SKM-1 treated with dmso at 0.1 percent for 144 hours (cell line): ENCODE measurements around the gene LTF.

Experiments
- DNase-seq: peaks from one replicate; lab custom pipeline; 2025; ENCODE audit not compliant: unreplicated experiment; lab: John Stamatoyannopoulos, UW

The LTF gene

DNA sequence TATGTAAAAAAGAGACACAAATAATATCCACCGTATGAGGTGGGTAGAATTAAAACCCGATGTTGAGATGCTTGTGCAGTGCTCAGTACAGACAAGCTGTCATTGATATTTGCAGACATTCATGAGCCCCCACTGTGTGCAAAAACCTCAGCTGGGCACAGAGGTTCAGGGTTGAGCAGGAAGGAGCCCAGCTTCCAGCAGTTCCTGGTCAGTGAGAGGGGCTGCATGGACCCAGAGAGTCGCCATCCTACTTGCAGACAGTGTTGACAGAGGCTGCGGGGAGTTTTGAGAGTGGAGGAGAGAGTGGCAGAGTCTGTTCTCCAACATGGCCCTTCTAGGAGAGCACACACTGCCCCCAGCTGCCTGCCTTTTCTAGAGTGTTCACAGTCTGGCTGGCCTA lies 6.1 kb upstream of the LTF start:
- no peak for DNase-seq

DNA sequence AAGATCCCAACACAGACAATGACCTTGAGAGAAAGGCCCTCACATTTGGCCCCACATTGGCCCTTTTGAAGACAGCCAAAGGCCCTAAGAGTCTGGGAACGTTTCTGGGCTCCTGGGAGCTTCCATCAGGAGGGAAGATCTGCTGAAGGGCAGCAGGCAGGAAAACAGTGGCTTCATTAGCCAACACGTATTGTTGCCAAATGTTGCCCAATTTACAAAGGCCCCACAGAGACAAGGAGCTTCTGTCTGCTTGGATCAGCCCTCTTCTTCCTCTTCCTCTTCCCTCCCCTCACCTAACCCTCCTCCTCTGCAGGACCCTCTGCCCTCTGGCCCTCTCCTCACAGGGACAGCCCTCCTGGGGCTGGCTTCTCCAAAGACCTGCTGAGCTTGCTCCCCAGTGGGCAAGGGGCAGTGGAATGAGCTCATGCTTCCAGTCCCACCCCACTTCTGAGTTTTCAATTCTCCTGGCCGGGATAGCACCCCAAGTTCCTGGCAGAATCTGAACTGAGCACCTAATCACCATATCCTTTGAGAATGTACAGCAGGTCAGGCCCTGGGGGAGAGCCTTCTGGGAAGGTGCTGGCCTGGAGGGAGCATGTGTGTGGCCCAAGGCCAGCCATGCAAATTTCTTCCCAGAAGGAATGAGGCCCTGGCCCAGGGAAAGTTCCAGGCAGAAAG lies 5.1 kb upstream of the LTF start:
- DNase-seq: peak; percentile 79

- DNase-seq: no peak
These were observed 4.3 kb upstream of the LTF start for GRCh38 chr3:46468753-46469600.

DNA sequence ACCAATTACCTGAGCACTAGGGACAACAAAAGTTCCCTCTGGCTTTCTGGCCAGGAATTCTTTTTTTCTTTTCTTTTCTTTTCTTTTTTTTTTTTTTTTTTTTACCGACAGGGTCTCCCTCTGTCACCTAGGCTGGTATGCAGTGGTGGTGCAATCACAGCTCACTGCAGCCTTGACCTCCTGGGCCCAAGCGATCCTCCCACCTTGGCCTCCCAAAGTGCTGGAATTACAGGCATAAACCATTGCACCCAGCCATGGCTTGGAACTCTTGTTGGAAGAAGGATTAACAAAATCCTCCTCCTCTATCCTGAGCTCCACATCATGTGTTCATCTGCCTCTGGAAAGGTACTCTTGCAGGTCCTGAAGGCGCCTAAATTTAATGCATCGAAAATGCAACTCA lies 2.9 kb upstream of the LTF start:
- DNase-seq: no peak

- no peak for DNase-seq
These were observed 2.2 kb upstream of the LTF start for GRCh38 chr3:46466871-46467403.

- no peak for DNase-seq
These were observed 1.6 kb upstream of the LTF start for GRCh38 chr3:46466273-46466672.

DNA sequence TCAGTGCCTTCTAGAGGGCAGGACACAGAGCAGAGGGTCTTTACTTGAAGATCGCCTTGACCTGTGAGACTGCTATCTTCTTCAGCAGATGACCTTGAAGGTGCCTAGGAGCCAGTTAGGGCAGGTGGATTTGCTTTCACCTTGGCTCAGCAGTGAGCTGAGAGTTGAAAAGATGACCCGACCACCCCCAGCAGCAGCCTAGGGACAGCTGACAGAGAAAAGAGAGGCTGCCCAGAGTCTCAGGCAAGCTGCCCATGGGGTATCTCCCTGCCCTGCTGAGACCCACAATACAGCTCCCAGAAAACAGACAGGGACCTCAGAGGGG lies 453 bp upstream of the LTF start:
- DNase-seq: no peak

GRCh38 chr3:46463868-46464241 lies 850 bp downstream of the LTF start:
- DNase-seq: no peak

GRCh38 chr3:46463120-46463867 lies 1.4 kb downstream of the LTF start:
- no peak for DNase-seq

GRCh38 chr3:46462511-46462910 lies 2.2 kb downstream of the LTF start:
- DNase-seq: no peak

DNA sequence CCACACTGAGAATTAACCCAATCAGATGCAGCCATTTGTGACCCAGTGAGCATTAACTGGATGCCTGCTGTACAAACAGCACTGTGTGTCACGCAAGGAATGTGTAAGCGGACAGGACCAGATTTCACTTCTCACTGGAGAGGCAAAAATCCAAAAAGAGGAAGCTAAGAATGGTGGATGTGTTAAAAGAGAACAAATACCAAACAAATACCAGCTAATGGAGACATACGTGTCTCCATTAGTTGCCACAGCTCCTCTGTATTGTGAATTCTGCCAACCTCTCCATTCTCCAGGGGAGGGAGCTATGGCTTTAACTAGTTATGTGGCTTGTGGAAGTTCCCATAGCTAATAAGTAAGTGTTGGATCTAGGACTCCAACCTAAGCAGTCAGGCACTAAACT lies 2.6 kb downstream of the LTF start:
- no peak for DNase-seq

- no peak for DNase-seq
These were observed 4.7 kb downstream of the LTF start for GRCh38 chr3:46460051-46460450.

GRCh38 chr3:46456118-46456517 lies 8.6 kb downstream of the LTF start:
- DNase-seq: no peak

- DNase-seq: no peak
These were observed 9.2 kb downstream of the LTF start for GRCh38 chr3:46455231-46456115.

DNA sequence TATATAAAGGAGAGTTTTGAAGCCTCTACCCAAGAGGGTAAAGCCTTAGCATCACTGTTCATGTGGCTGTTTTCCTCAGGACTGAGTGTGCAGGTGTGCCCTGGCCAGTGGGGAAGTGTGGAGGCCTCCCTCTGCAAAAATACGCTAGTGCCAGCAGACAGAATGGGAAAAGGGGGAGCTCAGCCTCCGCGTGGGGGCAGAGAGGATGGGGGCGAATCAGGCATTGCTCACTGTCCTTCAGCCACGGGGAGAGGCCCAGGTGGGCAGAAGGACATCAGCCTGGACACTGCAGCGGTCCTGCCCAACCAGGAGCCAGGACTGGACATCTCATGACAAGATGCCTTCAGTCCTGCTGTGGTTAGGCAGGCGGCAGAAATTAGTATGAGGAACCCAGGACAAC lies 10.1 kb downstream of the LTF start:
- DNase-seq: no peak

GRCh38 chr3:46454209-46454595 lies 10.5 kb downstream of the LTF start:
- no peak for DNase-seq

DNA sequence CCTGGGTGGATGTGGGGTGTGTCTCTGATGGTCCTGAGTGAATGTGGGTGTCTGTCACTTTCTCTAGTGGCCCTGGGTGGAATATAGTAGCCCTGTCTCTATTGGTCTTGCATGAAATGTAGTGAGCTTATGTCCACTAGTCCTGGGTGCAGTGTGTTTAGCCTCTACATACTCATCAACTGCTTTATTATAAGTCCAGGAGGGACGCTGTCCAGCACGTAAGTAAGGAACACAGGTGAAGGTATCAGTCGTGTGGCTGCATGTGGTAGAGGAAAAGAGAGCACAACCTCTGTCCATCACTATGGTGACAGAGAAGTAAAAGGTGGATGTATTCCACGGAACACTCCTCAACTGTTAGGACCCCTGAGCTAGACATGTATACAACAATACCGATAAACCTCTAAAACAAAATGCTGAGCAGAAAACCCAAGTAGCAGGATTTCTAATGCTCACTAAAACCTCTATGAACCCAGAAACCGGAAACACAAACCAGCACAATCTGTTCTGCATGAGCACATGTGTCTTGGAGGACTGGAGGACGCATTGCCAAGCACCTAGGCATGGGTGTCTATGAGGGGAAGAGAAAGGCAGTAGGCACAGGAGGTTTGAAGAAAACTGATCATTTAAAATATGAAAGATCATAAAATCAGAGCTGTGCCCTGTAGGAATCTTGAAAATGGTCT lies 11.0 kb downstream of the LTF start:
- no peak for DNase-seq

- DNase-seq: no peak
These were observed 14.8 kb downstream of the LTF start for GRCh38 chr3:46449755-46450552.

- DNase-seq: no peak
These were observed 16.0 kb downstream of the LTF start for GRCh38 chr3:46448721-46449120.
